SK-N-SH (cell line): ENCODE results near the gene PRKN. TPM values are rescaled to one million over a fixed set of nuclear protein-coding genes. Genes with fewer than 3 reads are reported as not detected.

Experiments
- CTCF ChIA-PET: fragments of 300-600, 350-600 bp; formaldehyde crosslinking; extraction: SDS; loops from one replicate; lab custom pipeline; 2021; lab: Yijun Ruan, JAX
- POLR2A ChIA-PET: fragments of 350-600 bp; sonication (Branson Sonifier 250); formaldehyde crosslinking; extraction: SDS; loops from one replicate; lab custom pipeline; 2020; ENCODE audit warnings: antibody characterized with exemption, inconsistent platforms; lab: Yijun Ruan, JAX
- DNase-seq: peaks from one replicate; pipeline ENCODE4 v3.0.0; 2012
- H2AFZ ChIP-seq: fragments of 200-600 bp; sonication (generic); 2 replicates; pipeline ENCODE4 v1.8.1; 2016; ENCODE audit warnings: antibody characterized with exemption, mild to moderate bottlenecking, low read depth
- H3F3A ChIP-seq: fragments of 200-600 bp; sonication (generic); replicated peaks from 2 replicates; pipeline ENCODE3; 2016; ENCODE audit warnings: antibody characterized with exemption, mild to moderate bottlenecking; ENCODE audit not compliant: insufficient read depth
- H3K27ac ChIP-seq, 2 experiments: fragments of 200-500 bp in 1 of 2; fragments of 200-600 bp in 1 of 2; sonication (Bioruptor generic) in 1 of 2; sonication (generic), shearing (Covaris generic) in 1 of 2; 2 replicates each; pipeline versions ENCODE4 v1.5.1 to v1.6.1; 2014 to 2016; ENCODE audit warnings: low read depth in 2 of 2, inconsistent platforms in 1 of 2, low read length in 1 of 2, mild to moderate bottlenecking in 1 of 2, mixed read lengths in 1 of 2
- H3K27me3 ChIP-seq: fragments of 200-600 bp; sonication (generic), shearing (Covaris generic); 2 replicates; pipeline ENCODE4 v1.6.1; 2016; ENCODE audit warnings: mixed run types; ENCODE audit not compliant: insufficient read depth
- H3K36me3 ChIP-seq, 2 experiments: fragments of 200-500 bp in 1 of 2; fragments of 200-600 bp in 1 of 2; sonication (Bioruptor generic) in 1 of 2; sonication (generic) in 1 of 2; replicated peaks in 1 of 2; 2 replicates each; pipeline versions ENCODE3 to v1.5.1; 2014 to 2016; ENCODE audit warnings: low read length in 1 of 2, mild to moderate bottlenecking in 1 of 2; ENCODE audit not compliant: insufficient read depth in 2 of 2, control insufficient read depth in 1 of 2
- H3K4me1 ChIP-seq, 2 experiments: fragments of 200-500 bp in 1 of 2; fragments of 200-600 bp in 1 of 2; sonication (Bioruptor generic) in 1 of 2; sonication (generic), shearing (Covaris generic) in 1 of 2; 2 replicates each; pipeline versions ENCODE4 v1.5.1 to v1.6.1; 2014 to 2016; ENCODE audit warnings: low read depth in 1 of 2, low read length in 1 of 2, mixed run types in 1 of 2; ENCODE audit not compliant: insufficient read depth in 2 of 2, control insufficient read depth in 1 of 2
- H3K4me2 ChIP-seq: fragments of 200-600 bp; sonication (generic), shearing (Covaris generic); 2 replicates; pipeline ENCODE4 v1.6.1; 2017; ENCODE audit warnings: mixed run types
- H3K4me3 ChIP-seq, 2 experiments: fragments of 200-500 bp in 1 of 2; fragments of 200-600 bp in 1 of 2; sonication (Bioruptor generic) in 1 of 2; sonication (generic), shearing (Covaris generic) in 1 of 2; 2 replicates each; pipeline versions ENCODE4 v1.5.1 to v1.8.1; 2014 to 2016; ENCODE audit warnings: low read depth in 2 of 2, inconsistent platforms in 1 of 2, low read length in 1 of 2, mild to moderate bottlenecking in 1 of 2, mixed read lengths in 1 of 2, moderate library complexity in 1 of 2
- H3K79me2 ChIP-seq: fragments of 200-600 bp; sonication (generic); 2 replicates; pipeline ENCODE4 v1.8.1; 2017; ENCODE audit warnings: mild to moderate bottlenecking; ENCODE audit not compliant: insufficient read depth
- H3K9ac ChIP-seq: fragments of 200-600 bp; sonication (generic); 2 replicates; pipeline ENCODE4 v1.6.1; 2017; ENCODE audit warnings: mixed run types
- H3K9me2 ChIP-seq: fragments of 200-600 bp; sonication (generic); 2 replicates; pipeline ENCODE4 v1.6.1; 2017; ENCODE audit warnings: mixed run types
- H3K9me3 ChIP-seq: fragments of 200-600 bp; sonication (generic); 2 replicates; pipeline ENCODE4 v1.6.1; 2017; ENCODE audit warnings: mixed run types, mild to moderate bottlenecking, moderate library complexity
- H4K20me1 ChIP-seq: fragments of 200-600 bp; sonication (generic); 2 replicates; pipeline ENCODE4 v1.6.1; 2017; ENCODE audit warnings: mild to moderate bottlenecking, mixed run types; ENCODE audit not compliant: insufficient read depth
- CTCF ChIP-seq: fragments of 200-600 bp; sonication (generic); IDR thresholded peaks from 2 replicates; pipeline ENCODE4 v1.6.1; 2017; ENCODE audit warnings: antibody characterized with exemption, mild to moderate bottlenecking, moderate library complexity
- ELF1 ChIP-seq: IDR thresholded peaks from 2 replicates; pipeline ENCODE4 v1.4.0; 2012
- FOSL2 ChIP-seq: IDR thresholded peaks from 2 replicates; pipeline ENCODE4 v1.4.0; 2012; ENCODE audit warnings: low read depth, mild to moderate bottlenecking, moderate library complexity, borderline replicate concordance
- GABPA ChIP-seq: IDR thresholded peaks from 2 replicates; pipeline ENCODE4 v1.4.0; 2012; ENCODE audit warnings: low read depth, mild to moderate bottlenecking
- IRF3 ChIP-seq: fragments of 150-350 bp; IDR thresholded peaks from 2 replicates; pipeline ENCODE4 v1.6.1; 2016; ENCODE audit warnings: mild to moderate bottlenecking, low read depth, low read length
- MAX ChIP-seq: IDR thresholded peaks from 2 replicates; pipeline ENCODE4 v1.4.0; 2012; ENCODE audit warnings: low read depth
- NFIC ChIP-seq: IDR thresholded peaks from 2 replicates; pipeline ENCODE4 v1.4.0; 2012; ENCODE audit warnings: borderline replicate concordance
- RAD21 ChIP-seq: IDR thresholded peaks from 2 replicates; pipeline ENCODE4 v1.6.1; 2012; ENCODE audit warnings: mild to moderate bottlenecking, low read length
- RCOR1 ChIP-seq: fragments of 150-350 bp; IDR thresholded peaks from 2 replicates; pipeline ENCODE4 v1.6.1; 2017; ENCODE audit warnings: antibody characterized with exemption, low read length
- SMC3 ChIP-seq: IDR thresholded peaks from 2 replicates; pipeline ENCODE4 v1.6.1; 2012; ENCODE audit warnings: low read depth, low read length, improper control_type of control experiment
- TEAD4 ChIP-seq: IDR thresholded peaks from 2 replicates; pipeline ENCODE4 v1.4.0; 2012; ENCODE audit warnings: mild to moderate bottlenecking, borderline replicate concordance; ENCODE audit not compliant: insufficient read depth
- USF1 ChIP-seq: IDR thresholded peaks from 2 replicates; pipeline ENCODE4 v1.4.0; 2012; ENCODE audit warnings: low read depth, borderline replicate concordance
- USF2 ChIP-seq: fragments of 150-350 bp; IDR thresholded peaks from 2 replicates; pipeline ENCODE4 v1.6.1; 2017; ENCODE audit warnings: antibody characterized with exemption, low read length, low read depth, borderline replicate concordance
- YY1 ChIP-seq: IDR thresholded peaks from 2 replicates; pipeline ENCODE4 v1.4.0; 2012; ENCODE audit warnings: low read depth, mild to moderate bottlenecking
- WGBS: methylation state at CpG from one replicate; pipeline ENCODE4 v1.1.6; 2017; ENCODE audit warnings: low lambda C conversion rate; 5-methylcytosine and 5-hydroxymethylcytosine counted together
- polyA plus RNA-seq, 3 experiments: library from polyadenylated mRNA; depleted of rRNA; stranded (reverse); fragments of >200 nt; gene quantifications; 2 replicates each; pipeline ENCODE4 v1.2.3, GENCODE V29; 2012

PRKN gene
- polyA plus RNA-seq, 1 of the 3 experiments (the other 2 are of a cell fraction): 0.76 TPM

GRCh38 chr6:161372422-161372793, 1355.2 kb downstream of the PRKN start:
- Histone ChIP-seq H3K36me3 (no peaks in the 10 kb centered on the region), H4K20me1 (no peaks in the 10 kb centered on the region), H3K27ac (no peak overlapping the region), H2AFZ (no peak overlapping the region), H3F3A (no peaks in the 10 kb centered on the region), H3K4me1 (peaks cover 0 to 13% of the 10 kb centered on the region in 2 experiments; a peak in 1 of 4 replicates), H3K4me3 (no peak overlapping the region), H3K27me3 (no peaks in the 10 kb centered on the region), H3K79me2 (no peaks in the 10 kb centered on the region), H3K9ac (no peak overlapping the region), H3K4me2 (no peak overlapping the region), H3K9me3 (no peaks in the 10 kb centered on the region), H3K9me2 (no peaks in the 10 kb centered on the region)
- ChIA-PET CTCF (interaction anchor here (0.8 to 8.4 kb wide), 11 partner anchors 138 to 639 kb away, joined by 3 to 380 read pairs (median 9); no protein-coding TSS in a partner anchor), POLR2A (no interaction called here)
- no peak for DNase-seq
- TF ChIP-seq USF1: no peak
- no peak for TF ChIP-seq IRF3
- no peak for TF ChIP-seq USF2
- TF ChIP-seq GABPA: no peak
- no peak for TF ChIP-seq ELF1
- no peak for TF ChIP-seq CTCF
- no peak for TF ChIP-seq NFIC
- TF ChIP-seq RAD21: no peak
- TF ChIP-seq YY1: no peak
- no peak for TF ChIP-seq FOSL2
- TF ChIP-seq SMC3: no peak
- no peak for TF ChIP-seq TEAD4
- 89% methylated on average over 7 of the region's 10 CpGs for WGBS

GRCh38 chr6:161370880-161371279, 1356.7 kb downstream of the PRKN start:
- Histone ChIP-seq H3K27me3 (no peaks in the 10 kb centered on the region), H3K4me2 (no peak overlapping the region), H4K20me1 (no peaks in the 10 kb centered on the region), H3K4me1 (peaks cover 0 to 10% of the 10 kb centered on the region in 2 experiments; a peak in 1 of 4 replicates), H3K9me2 (no peaks in the 10 kb centered on the region), H3K79me2 (no peaks in the 10 kb centered on the region), H3F3A (no peaks in the 10 kb centered on the region), H3K27ac (no peak overlapping the region), H3K9me3 (no peaks in the 10 kb centered on the region), H2AFZ (no peak overlapping the region), H3K4me3 (no peak overlapping the region; a peak in 1 of 4 replicates), H3K9ac (no peak overlapping the region), H3K36me3 (no peaks in the 10 kb centered on the region)
- WGBS: 33% methylated on average over 8 of the region's 9 CpGs
- ChIA-PET POLR2A (no interaction called here), CTCF (interaction anchor here (0.6 to 8.4 kb wide), 78 partner anchors 9 to 851 kb away, joined by 3 to 380 read pairs (median 4); partner anchors contain the start of genes AGPAT4 and MAP3K4)
- TF ChIP-seq SMC3 (peak; percentile 96), MAX (no peak), RAD21 (peak; percentile 95), CTCF (peak; percentile 95), RCOR1 (0 out of 2 replicates have a peak, but pooled peaks have one; percentile 11)
- peak; percentile 79 for DNase-seq
